NAMALWA (cell line): ENCODE measurements around the gene SOX6.
"Not testable (repeated sequence)": the region's sequence is repeated elsewhere in the genome, so short reads cannot be mapped to it uniquely, and the experiment has no call there.

ENCODE experiments used
- DNase-seq: peaks from one replicate; pipeline ENCODE4 v3.0.0-alpha.2; 2015; ENCODE audit warnings: low spot score

The SOX6 gene

GRCh38 chr11:16148301-16148931 lies 207.9 kb downstream of the SOX6 start:
- no peak for DNase-seq

- not testable (repeated sequence) for DNase-seq
Observed at GRCh38 chr11:16146980-16147379, 209.4 kb downstream of the SOX6 start.

GRCh38 chr11:16141614-16142013 lies 214.7 kb downstream of the SOX6 start:
- DNase-seq, result not testable (repeated sequence)

GRCh38 chr11:16141162-16141561 lies 215.2 kb downstream of the SOX6 start:
- DNase-seq, result not testable (repeated sequence)

- no peak for DNase-seq
Observed at GRCh38 chr11:16136792-16137390, 219.5 kb downstream of the SOX6 start.

- DNase-seq, result no peak
Observed at GRCh38 chr11:16133867-16134266, 222.5 kb downstream of the SOX6 start.

- DNase-seq, result no peak
Observed at GRCh38 chr11:16127732-16128131, 228.6 kb downstream of the SOX6 start.

GRCh38 chr11:16126362-16126761 lies 230.0 kb downstream of the SOX6 start:
- DNase-seq, result no peak

GRCh38 chr11:16125796-16126195 lies 230.6 kb downstream of the SOX6 start:
- no peak for DNase-seq

GRCh38 chr11:16124390-16124789 lies 232.0 kb downstream of the SOX6 start:
- no peak for DNase-seq

GRCh38 chr11:16121853-16122252 lies 234.5 kb downstream of the SOX6 start:
- no peak for DNase-seq

- no peak for DNase-seq
Observed at GRCh38 chr11:16120008-16120407, 236.3 kb downstream of the SOX6 start.

GRCh38 chr11:16117989-16118756 lies 238.2 kb downstream of the SOX6 start:
- DNase-seq, result no peak

- DNase-seq, result no peak
Observed at GRCh38 chr11:16114978-16115871, 241.1 kb downstream of the SOX6 start.

- DNase-seq, result no peak
Observed at GRCh38 chr11:16114431-16114830, 241.9 kb downstream of the SOX6 start.

GRCh38 chr11:16111690-16112089 lies 244.7 kb downstream of the SOX6 start:
- no peak for DNase-seq

GRCh38 chr11:16110886-16111285 lies 245.5 kb downstream of the SOX6 start:
- no peak for DNase-seq

GRCh38 chr11:16099343-16099900 lies 256.9 kb downstream of the SOX6 start:
- DNase-seq, result no peak

- DNase-seq, result no peak
Observed at GRCh38 chr11:16098526-16099205, 257.7 kb downstream of the SOX6 start.

GRCh38 chr11:16097543-16097942 lies 258.8 kb downstream of the SOX6 start:
- no peak for DNase-seq

GRCh38 chr11:16096336-16096735 lies 260.0 kb downstream of the SOX6 start:
- no peak for DNase-seq
